ENCODE data around the gene STXBP4.

STXBP4 gene

DNA sequence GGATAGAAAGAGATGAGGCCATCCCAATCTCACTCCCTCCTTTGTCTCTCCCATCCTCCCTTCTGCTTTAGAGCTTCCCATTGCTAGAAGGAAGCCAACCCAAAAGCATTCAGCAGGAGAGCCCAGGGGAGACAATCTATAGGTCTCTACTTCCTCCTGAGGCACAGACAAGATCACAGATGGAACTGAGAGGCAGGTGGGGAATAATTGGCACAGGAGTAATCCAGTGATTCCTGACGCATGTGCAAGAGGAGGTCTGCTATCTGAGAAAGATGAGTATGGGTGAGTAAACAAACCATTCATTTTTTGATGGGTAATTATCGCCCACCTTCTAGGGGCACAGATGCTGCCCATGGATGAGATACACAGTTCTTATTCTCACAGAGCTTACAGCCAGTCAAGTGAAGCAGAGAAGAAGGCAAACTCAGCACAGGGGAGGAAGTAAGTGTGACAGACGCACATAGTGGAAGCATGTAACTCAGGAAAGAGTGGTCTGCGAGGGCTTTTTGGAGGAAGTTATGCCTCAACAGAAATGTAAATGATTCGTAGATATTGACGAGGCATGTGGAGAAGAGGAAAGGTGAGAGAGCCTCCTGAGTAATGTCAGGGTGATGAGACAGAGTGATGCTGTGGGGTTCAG lies 207.3 kb downstream of the STXBP4 start:
- DNase-seq, result no peak

- peak in 1 of 5 experiments; percentile 18 for DNase-seq
Observed at GRCh38 chr17:55177159-55177854, 208.7 kb downstream of the STXBP4 start.

GRCh38 chr17:55177855-55178217 lies 209.3 kb downstream of the STXBP4 start:
- no peak for DNase-seq

DNA sequence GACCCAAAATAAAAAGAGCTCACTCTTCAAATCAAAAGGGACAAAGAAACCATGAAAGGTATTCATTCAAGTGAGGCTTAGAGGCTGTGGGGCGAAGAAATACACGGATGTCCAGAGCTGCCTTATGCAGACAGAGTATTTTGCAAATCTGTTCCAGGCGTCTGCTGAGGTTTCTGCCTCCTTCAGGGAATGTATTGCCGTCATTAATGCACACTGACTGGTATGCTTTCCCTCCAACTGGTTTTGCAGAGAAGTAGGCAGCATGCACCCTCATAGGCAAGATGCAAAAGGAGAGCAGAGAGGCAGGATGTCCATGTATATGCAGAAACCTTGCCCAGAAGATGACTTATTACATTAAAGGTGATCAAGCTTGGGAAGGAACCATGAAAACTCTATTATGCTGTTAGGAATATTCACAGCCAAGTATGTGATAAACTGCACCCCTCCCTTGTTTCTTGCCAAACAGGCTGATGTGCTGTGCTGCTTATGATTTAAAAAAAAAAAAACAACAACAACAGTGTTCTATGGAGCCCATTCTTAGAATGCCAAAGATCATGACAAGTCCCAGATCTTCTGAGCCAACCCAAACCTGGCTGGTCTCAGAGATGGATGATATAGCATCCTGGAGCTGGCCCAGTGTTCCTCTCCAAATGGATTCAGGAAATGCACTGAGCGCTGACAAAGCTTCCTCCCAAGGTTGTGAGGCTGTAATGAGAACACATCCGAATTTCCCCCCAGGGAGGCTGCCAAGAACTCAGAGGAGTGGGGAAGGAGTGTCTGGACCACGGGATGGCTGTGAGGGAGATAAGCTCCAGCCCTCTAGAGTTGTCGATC lies 218.6 kb downstream of the STXBP4 start:
- DNase-seq, result no peak

- no peak for DNase-seq
Observed at GRCh38 chr17:55190748-55191147, 222.2 kb downstream of the STXBP4 start.

GRCh38 chr17:55198690-55199370 lies 230.3 kb downstream of the STXBP4 start:
- no peak for DNase-seq

DNA sequence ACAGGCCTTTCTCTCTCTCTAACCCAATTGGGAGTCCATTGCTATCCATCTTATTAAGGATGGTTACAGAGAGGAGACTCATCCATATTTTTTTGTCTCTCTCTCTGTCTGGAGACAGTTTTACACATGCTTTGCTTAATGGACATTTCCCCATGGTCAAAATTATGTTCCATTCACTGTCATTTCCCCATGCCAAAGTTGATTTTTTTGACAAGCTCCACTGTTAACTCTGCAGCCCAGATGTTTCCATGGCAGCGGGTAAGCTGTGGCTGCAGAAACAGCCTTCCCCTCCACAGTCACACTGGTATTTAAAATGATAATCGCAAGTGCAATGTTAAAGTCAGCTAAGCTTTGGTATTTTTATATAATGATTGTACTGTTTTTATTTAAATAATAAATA lies 232.3 kb downstream of the STXBP4 start:
- DNase-seq, result no peak

DNA sequence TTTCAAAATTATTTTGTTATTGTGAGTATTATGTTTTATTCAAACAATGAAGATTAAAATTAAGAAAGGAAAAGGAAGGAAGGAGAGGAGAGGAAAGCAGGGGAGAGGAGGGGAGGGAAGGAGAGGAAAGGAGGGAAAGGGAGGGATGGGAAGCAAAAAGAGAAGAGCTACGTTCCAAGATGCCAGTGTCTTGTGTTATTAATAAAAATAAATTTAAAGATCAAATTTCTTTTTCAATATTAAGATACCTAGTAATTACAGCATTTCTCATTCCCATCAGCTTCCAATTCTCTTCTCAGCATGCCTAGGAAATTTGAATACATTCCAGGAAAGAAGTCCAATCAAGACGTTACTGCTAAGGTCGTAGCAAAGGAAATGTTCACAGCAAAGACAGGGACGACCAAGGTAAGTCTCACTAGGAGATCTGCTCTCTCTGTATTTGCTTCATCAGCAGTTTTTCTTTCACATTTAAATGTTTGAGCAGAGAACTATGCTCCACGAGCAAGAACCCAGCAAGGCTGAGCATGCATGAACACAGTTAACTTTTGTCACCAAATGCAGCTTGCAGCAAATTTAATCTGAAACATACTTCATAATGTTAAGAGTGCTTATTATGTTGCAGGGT lies 232.9 kb downstream of the STXBP4 start:
- DNase-seq, result no peak

- no peak for DNase-seq
Observed at GRCh38 chr17:55202896-55203295, 234.3 kb downstream of the STXBP4 start.

- no peak for DNase-seq
Observed at GRCh38 chr17:55208078-55208812, 239.7 kb downstream of the STXBP4 start.

GRCh38 chr17:55210292-55210691 lies 241.7 kb downstream of the STXBP4 start:
- DNase-seq, result no peak

- no peak for DNase-seq
Observed at GRCh38 chr17:55212880-55213279, 244.3 kb downstream of the STXBP4 start.

- DNase-seq, result no peak
Observed at GRCh38 chr17:55215711-55216110, 247.1 kb downstream of the STXBP4 start.

DNA sequence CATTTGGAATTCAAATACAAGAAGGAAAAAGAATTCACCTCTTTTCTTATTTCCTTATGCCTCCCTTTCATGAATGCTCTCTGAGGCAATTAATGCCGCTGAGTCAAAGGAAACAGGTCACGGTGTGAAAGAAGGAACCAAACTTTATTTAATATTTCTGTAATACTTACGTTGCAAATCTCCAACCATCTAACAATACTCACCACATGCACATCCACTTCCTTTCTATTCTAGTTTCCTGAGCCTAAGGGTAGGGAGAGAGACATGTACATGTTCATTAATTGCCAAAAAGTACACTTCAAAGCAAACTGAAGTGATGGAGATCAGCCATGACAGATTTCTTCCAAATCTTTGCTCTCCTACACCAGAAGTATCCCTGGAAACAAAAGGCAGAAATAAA lies 248.3 kb downstream of the STXBP4 start:
- no peak for DNase-seq

DNA sequence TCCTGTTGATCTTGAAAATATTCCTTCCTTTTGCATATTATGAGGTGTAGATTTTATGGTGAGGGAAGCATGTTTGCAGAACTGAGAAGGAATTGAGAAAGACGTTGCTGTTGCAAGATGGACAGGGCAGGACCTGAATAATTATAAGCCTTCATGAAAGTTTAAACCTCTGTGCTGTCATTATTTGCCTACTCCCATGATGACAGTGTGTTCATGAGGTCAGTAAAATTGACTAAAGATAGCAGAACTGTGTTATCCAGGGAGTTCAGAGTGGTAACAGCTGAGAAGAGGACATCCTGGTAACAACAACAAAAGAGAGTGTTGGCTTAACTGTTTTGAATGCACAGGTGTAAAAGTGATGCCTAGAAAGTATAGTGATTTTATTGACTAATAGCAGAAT lies 250.9 kb downstream of the STXBP4 start:
- DNase-seq, result no peak

GRCh38 chr17:55219934-55220333 lies 251.4 kb downstream of the STXBP4 start:
- DNase-seq, result no peak
